ENCODE data around the gene B3GNT7.

Gene B3GNT7

GRCh38 chr2:231394211-231395141 lies 1.0 kb upstream of the B3GNT7 start:
- Histone ChIP-seq H3K9me3 (ENCODE audit: insufficient read depth, low read length) (no peaks in the 10 kb centered on the region), H3K4me1 (ENCODE audit: insufficient read depth, insufficient read length) (peaks cover 38% of the 10 kb centered on the region), H3K27me3 (ENCODE audit: insufficient read depth, insufficient read length) (peaks cover 14% of the 10 kb centered on the region), H3K36me3 (ENCODE audit: insufficient read depth, insufficient read length, low read length) (peaks cover 14% of the 10 kb centered on the region), H3K9ac (ENCODE audit: insufficient read length, low read depth) (peak overlapping the region; percentile 63), H3K4me3 (ENCODE audit: insufficient read length, low read depth) (no peak overlapping the region)
- no peak for DNase-seq (ENCODE audit: low read depth, low spot score)
- no peak for TF ChIP-seq YY1 (IDR thresholded peaks at IDR 0.05; ENCODE audit: insufficient read depth, insufficient read length)
- no peak for TF ChIP-seq SUZ12 (IDR thresholded peaks at IDR 0.05; ENCODE audit: extremely low read depth, insufficient read depth, insufficient read length)
- TF ChIP-seq ZNF274 (IDR thresholded peaks at IDR 0.05; ENCODE audit: low read depth, low read length): no peak

GRCh38 chr2:231396058-231396821 lies 730 bp downstream of the B3GNT7 start:
- TF ChIP-seq YY1 (IDR thresholded peaks at IDR 0.05; ENCODE audit: insufficient read depth, insufficient read length) (no peak), SUZ12 (IDR thresholded peaks at IDR 0.05; ENCODE audit: extremely low read depth, insufficient read depth, insufficient read length) (no peak), ZNF274 (IDR thresholded peaks at IDR 0.05; ENCODE audit: low read depth, low read length) (no peak)
- Histone ChIP-seq H3K4me1 (ENCODE audit: insufficient read depth, insufficient read length) (peaks cover 44% of the 10 kb centered on the region), H3K27me3 (ENCODE audit: insufficient read depth, insufficient read length) (peaks cover 14% of the 10 kb centered on the region), H3K9me3 (ENCODE audit: insufficient read depth, low read length) (no peaks in the 10 kb centered on the region), H3K9ac (ENCODE audit: insufficient read length, low read depth) (peak overlapping the region; percentile 76), H3K36me3 (ENCODE audit: insufficient read depth, insufficient read length, low read length) (peaks cover 14% of the 10 kb centered on the region), H3K4me3 (ENCODE audit: insufficient read length, low read depth) (peak overlapping the region; percentile 41)
- DNase-seq (ENCODE audit: low read depth, low spot score): no peak

- no peak for TF ChIP-seq ZNF274 (IDR thresholded peaks at IDR 0.05; ENCODE audit: low read depth, low read length)
- no peak for TF ChIP-seq YY1 (IDR thresholded peaks at IDR 0.05; ENCODE audit: insufficient read depth, insufficient read length)
- TF ChIP-seq SUZ12 (IDR thresholded peaks at IDR 0.05; ENCODE audit: extremely low read depth, insufficient read depth, insufficient read length): no peak
- peaks cover 39% of the 10 kb centered on the region for H3K4me1 ChIP-seq (ENCODE audit: insufficient read depth, insufficient read length)
- peaks cover 14% of the 10 kb centered on the region for H3K27me3 ChIP-seq (ENCODE audit: insufficient read depth, insufficient read length)
- H3K4me3 ChIP-seq (ENCODE audit: insufficient read length, low read depth): no peak overlapping the region
- DNase-seq (ENCODE audit: low read depth, low spot score): no peak
- H3K36me3 ChIP-seq (ENCODE audit: insufficient read depth, insufficient read length, low read length): peaks cover 14% of the 10 kb centered on the region
- H3K9me3 ChIP-seq (ENCODE audit: insufficient read depth, low read length): no peaks in the 10 kb centered on the region
- H3K9ac ChIP-seq (ENCODE audit: insufficient read length, low read depth): peak overlapping the region; percentile 4
Observed at GRCh38 chr2:231397011-231397927, 1.8 kb downstream of the B3GNT7 start.

- TF ChIP-seq SUZ12 (IDR thresholded peaks at IDR 0.05; ENCODE audit: extremely low read depth, insufficient read depth, insufficient read length) (no peak), YY1 (IDR thresholded peaks at IDR 0.05; ENCODE audit: insufficient read depth, insufficient read length) (no peak), ZNF274 (IDR thresholded peaks at IDR 0.05; ENCODE audit: low read depth, low read length) (no peak)
- no peak for DNase-seq (ENCODE audit: low read depth, low spot score)
- peaks cover 33% of the 10 kb centered on the region for H3K4me1 ChIP-seq (ENCODE audit: insufficient read depth, insufficient read length)
- H3K9me3 ChIP-seq (ENCODE audit: insufficient read depth, low read length): no peaks in the 10 kb centered on the region
- no peak overlapping the region for H3K9ac ChIP-seq (ENCODE audit: insufficient read length, low read depth)
- peaks cover 14% of the 10 kb centered on the region for H3K36me3 ChIP-seq (ENCODE audit: insufficient read depth, insufficient read length, low read length)
- no peak overlapping the region for H3K4me3 ChIP-seq (ENCODE audit: insufficient read length, low read depth)
- H3K27me3 ChIP-seq (ENCODE audit: insufficient read depth, insufficient read length): peaks cover 14% of the 10 kb centered on the region
Observed at GRCh38 chr2:231397928-231398294, 2.4 kb downstream of the B3GNT7 start.

- H3K4me3 ChIP-seq (ENCODE audit: insufficient read length, low read depth): no peak overlapping the region
- H3K27me3 ChIP-seq (ENCODE audit: insufficient read depth, insufficient read length): peaks cover 14% of the 10 kb centered on the region
- H3K4me1 ChIP-seq (ENCODE audit: insufficient read depth, insufficient read length): peaks cover 26% of the 10 kb centered on the region
- no peak for DNase-seq (ENCODE audit: low read depth, low spot score)
- peaks cover 14% of the 10 kb centered on the region for H3K36me3 ChIP-seq (ENCODE audit: insufficient read depth, insufficient read length, low read length)
- no peak for TF ChIP-seq ZNF274 (IDR thresholded peaks at IDR 0.05; ENCODE audit: low read depth, low read length)
- no peak for TF ChIP-seq SUZ12 (IDR thresholded peaks at IDR 0.05; ENCODE audit: extremely low read depth, insufficient read depth, insufficient read length)
- TF ChIP-seq YY1 (IDR thresholded peaks at IDR 0.05; ENCODE audit: insufficient read depth, insufficient read length): no peak
- no peaks in the 10 kb centered on the region for H3K9me3 ChIP-seq (ENCODE audit: insufficient read depth, low read length)
- H3K9ac ChIP-seq (ENCODE audit: insufficient read length, low read depth): no peak overlapping the region
Observed at GRCh38 chr2:231398585-231398984, 3.1 kb downstream of the B3GNT7 start.

- Histone ChIP-seq H3K9me3 (ENCODE audit: insufficient read depth, low read length) (no peaks in the 10 kb centered on the region), H3K9ac (ENCODE audit: insufficient read length, low read depth) (no peak overlapping the region), H3K4me3 (ENCODE audit: insufficient read length, low read depth) (no peak overlapping the region), H3K36me3 (ENCODE audit: insufficient read depth, insufficient read length, low read length) (peaks cover 14% of the 10 kb centered on the region), H3K4me1 (ENCODE audit: insufficient read depth, insufficient read length) (peaks cover 20% of the 10 kb centered on the region), H3K27me3 (ENCODE audit: insufficient read depth, insufficient read length) (peaks cover 14% of the 10 kb centered on the region)
- no peak for TF ChIP-seq YY1 (IDR thresholded peaks at IDR 0.05; ENCODE audit: insufficient read depth, insufficient read length)
- no peak for TF ChIP-seq ZNF274 (IDR thresholded peaks at IDR 0.05; ENCODE audit: low read depth, low read length)
- no peak for TF ChIP-seq SUZ12 (IDR thresholded peaks at IDR 0.05; ENCODE audit: extremely low read depth, insufficient read depth, insufficient read length)
- no peak for DNase-seq (ENCODE audit: low read depth, low spot score)
Observed at GRCh38 chr2:231399046-231399852, 3.7 kb downstream of the B3GNT7 start.

Data from NT2/D1 (cell line).